Prostate gland (tissue), 2 donors: ENCODE data around the gene TMEM81.

ENCODE experiments used
- CTCF ChIP-seq, 4 experiments: fragments of 200-600 bp in 2 of 4; fragments of 450-650 bp in 2 of 4; sonication (generic) in 2 of 4; IDR thresholded peaks; 1 replicate in 3 of 4; 2 replicates in 1 of 4; pipeline ENCODE4 v1.5.1; 2016 to 2019; ENCODE audit warnings: antibody characterized with exemption in 4 of 4, mild to moderate bottlenecking in 2 of 4, moderate library complexity in 2 of 4
- POLR2A ChIP-seq: fragments of 450-650 bp; IDR thresholded peaks from one replicate; pipeline ENCODE4 v1.6.1; 2016; ENCODE audit warnings: antibody characterized with exemption, mild to moderate bottlenecking

DNA sequence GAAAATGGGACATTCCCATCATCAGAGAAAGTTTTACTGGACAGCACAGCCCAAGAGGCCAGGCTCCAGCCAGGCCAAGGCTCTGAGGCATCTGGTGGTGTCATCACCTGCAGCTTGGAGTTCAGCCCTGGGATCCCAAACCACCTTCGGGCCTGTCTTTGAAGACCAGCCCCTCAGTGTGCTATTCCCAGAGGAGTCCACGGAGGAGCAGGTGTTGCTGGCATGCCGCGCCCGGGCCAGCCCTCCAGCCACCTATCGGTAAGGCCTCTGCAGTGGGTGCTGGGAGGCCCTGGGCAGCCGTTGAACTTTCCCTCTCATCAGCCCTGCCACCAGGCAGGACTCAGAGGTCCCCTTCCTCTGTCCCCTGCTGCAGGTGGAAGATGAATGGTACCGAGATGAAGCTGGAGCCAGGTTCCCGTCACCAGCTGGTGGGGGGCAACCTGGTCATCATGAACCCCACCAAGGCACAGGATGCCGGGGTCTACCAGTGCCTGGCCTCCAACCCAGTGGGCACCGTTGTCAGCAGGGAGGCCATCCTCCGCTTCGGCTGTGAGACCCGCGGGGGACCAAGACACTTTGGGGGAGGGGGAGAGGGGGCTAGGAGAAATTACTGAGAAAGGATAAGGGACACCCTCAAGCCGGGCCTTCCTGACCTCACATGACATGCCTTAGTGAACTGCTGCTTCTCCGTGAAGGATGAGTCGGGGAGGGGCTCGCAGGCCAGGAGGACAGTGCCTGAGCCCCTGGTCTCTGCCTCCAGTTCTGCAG, 26.3 kb downstream of the TMEM81 start:
- TF ChIP-seq CTCF (IDR thresholded peaks at IDR 0.05) (no peak), POLR2A (no peak)
